ENCODE results near the gene TFIP11. TPM values are rescaled to one million over a fixed set of nuclear protein-coding genes. Genes with fewer than 3 reads are reported as not detected.

The TFIP11 gene
- polyA plus RNA-seq (2012; ENCODE audit: insufficient read depth, insufficient read length, low read depth): 146 TPM

GRCh38 chr22:26512149-26512793 is at the start of gene TFIP11:
TFIP11 (minus strand) TSS chr22:26512473; CDS start chr22:26510272, 2,201 bp downstream.
- Histone ChIP-seq H3K4me1 (peaks cover 3% of the 10 kb centered on the region; the same call in 1 of the 2 replicates), H3K36me3 (peaks cover 23% of the 10 kb centered on the region), H3K27me3 (no peaks in the 10 kb centered on the region), H3K9me3 (no peaks in the 10 kb centered on the region), H3K4me3 (ENCODE audit: low read depth, low read length) (peak within 1 kb of the TSS; percentile 93)
- DNase-seq: peak; percentile 95
- TF ChIP-seq CTCF (IDR thresholded peaks at IDR 0.05; ENCODE audit: low read depth, low read length): 0 out of 2 replicates have a peak, but pooled peaks have one; percentile 9

GRCh38 chr22:26561756-26562417 is 49.6 kb upstream of the TFIP11 start:
- no peaks in the 10 kb centered on the region for H3K4me1 ChIP-seq
- H3K27me3 ChIP-seq: no peaks in the 10 kb centered on the region
- no peak for DNase-seq
- no peaks in the 10 kb centered on the region for H3K36me3 ChIP-seq
- no peak overlapping the region for H3K4me3 ChIP-seq (ENCODE audit: low read depth, low read length)
- TF ChIP-seq CTCF (IDR thresholded peaks at IDR 0.05; ENCODE audit: low read depth, low read length): no peak
- H3K9me3 ChIP-seq: no peaks in the 10 kb centered on the region

GRCh38 chr22:26559961-26560575 is 47.8 kb upstream of the TFIP11 start:
- no peak for TF ChIP-seq CTCF (IDR thresholded peaks at IDR 0.05; ENCODE audit: low read depth, low read length)
- Histone ChIP-seq H3K4me1 (no peaks in the 10 kb centered on the region), H3K27me3 (no peaks in the 10 kb centered on the region), H3K9me3 (no peaks in the 10 kb centered on the region), H3K36me3 (no peaks in the 10 kb centered on the region), H3K4me3 (ENCODE audit: low read depth, low read length) (no peak overlapping the region)
- no peak for DNase-seq

- DNase-seq: no peak
- Histone ChIP-seq H3K4me1 (no peaks in the 10 kb centered on the region), H3K27me3 (no peaks in the 10 kb centered on the region), H3K9me3 (no peaks in the 10 kb centered on the region), H3K36me3 (no peaks in the 10 kb centered on the region), H3K4me3 (ENCODE audit: low read depth, low read length) (no peak overlapping the region)
- no peak for TF ChIP-seq CTCF (IDR thresholded peaks at IDR 0.05; ENCODE audit: low read depth, low read length)
These were observed 46.1 kb upstream of the TFIP11 start for GRCh38 chr22:26558248-26558895.

GRCh38 chr22:26556904-26557303 is 44.6 kb upstream of the TFIP11 start:
- no peaks in the 10 kb centered on the region for H3K4me1 ChIP-seq
- no peak overlapping the region for H3K4me3 ChIP-seq (ENCODE audit: low read depth, low read length)
- no peaks in the 10 kb centered on the region for H3K36me3 ChIP-seq
- DNase-seq: no peak
- no peak for TF ChIP-seq CTCF (IDR thresholded peaks at IDR 0.05; ENCODE audit: low read depth, low read length)
- H3K9me3 ChIP-seq: no peaks in the 10 kb centered on the region
- no peaks in the 10 kb centered on the region for H3K27me3 ChIP-seq

Measured in BE2C (cell line).